ENCODE data around the gene TAF1C. TPM values are rescaled to one million over a fixed set of nuclear protein-coding genes. Genes with fewer than 3 reads are reported as not detected.

Gene TAF1C
- total and polyA plus RNA-seq, 9 donors: 14.1 to 89.0 (median 58.4) TPM

- 56 to 62% (median 61%) methylated on average over 15 to 16 of the region's 16 CpGs for WGBS, 3 donors
- H3K27ac ChIP-seq: no peak overlapping the region
- H3K4me1 ChIP-seq (ENCODE audit: insufficient read depth): no peaks in the 10 kb centered on the region
Observed at GRCh38 chr16:84196727-84197394, 10.0 kb upstream of the TAF1C start.

GRCh38 chr16:84196101-84196500 lies 9.2 kb upstream of the TAF1C start:
- TF ChIP-seq, protein P1, sequence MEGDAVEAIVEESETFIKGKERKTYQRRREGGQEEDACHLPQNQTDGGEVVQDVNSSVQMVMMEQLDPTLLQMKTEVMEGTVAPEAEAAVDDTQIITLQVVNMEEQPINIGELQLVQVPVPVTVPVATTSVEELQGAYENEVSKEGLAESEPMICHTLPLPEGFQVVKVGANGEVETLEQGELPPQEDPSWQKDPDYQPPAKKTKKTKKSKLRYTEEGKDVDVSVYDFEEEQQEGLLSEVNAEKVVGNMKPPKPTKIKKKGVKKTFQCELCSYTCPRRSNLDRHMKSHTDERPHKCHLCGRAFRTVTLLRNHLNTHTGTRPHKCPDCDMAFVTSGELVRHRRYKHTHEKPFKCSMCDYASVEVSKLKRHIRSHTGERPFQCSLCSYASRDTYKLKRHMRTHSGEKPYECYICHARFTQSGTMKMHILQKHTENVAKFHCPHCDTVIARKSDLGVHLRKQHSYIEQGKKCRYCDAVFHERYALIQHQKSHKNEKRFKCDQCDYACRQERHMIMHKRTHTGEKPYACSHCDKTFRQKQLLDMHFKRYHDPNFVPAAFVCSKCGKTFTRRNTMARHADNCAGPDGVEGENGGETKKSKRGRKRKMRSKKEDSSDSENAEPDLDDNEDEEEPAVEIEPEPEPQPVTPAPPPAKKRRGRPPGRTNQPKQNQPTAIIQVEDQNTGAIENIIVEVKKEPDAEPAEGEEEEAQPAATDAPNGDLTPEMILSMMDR (IDR thresholded peaks at IDR 0.05): no peak
- TF ChIP-seq EP300 (IDR thresholded peaks at IDR 0.05): no peak
- no peak for TF ChIP-seq POLR2A (IDR thresholded peaks at IDR 0.05)
- intact Hi-C loops (cut with DNase I): no loop called here
- Histone ChIP-seq H3K4me1 (ENCODE audit: insufficient read depth) (no peaks in the 10 kb centered on the region), H3K4me3 (no peak overlapping the region), H3K27me3 (no peaks in the 10 kb centered on the region), H3K36me3 (no peaks in the 10 kb centered on the region), H3K27ac (no peak overlapping the region), H3K9me3 (no peaks in the 10 kb centered on the region)
- WGBS, 3 donors: 93% methylated on average over 16 of the region's 16 CpGs
- DNase-seq: no peak

More at GRCh38 chr16:84196727-84197394, 10.0 kb upstream of the TAF1C start:
- TF ChIP-seq, protein P1 (IDR thresholded peaks at IDR 0.05): no peak
- no peak for TF ChIP-seq EP300 (IDR thresholded peaks at IDR 0.05)
- no peak for TF ChIP-seq POLR2A (IDR thresholded peaks at IDR 0.05)
- intact Hi-C loops (cut with DNase I): no loop called here
- Histone ChIP-seq H3K36me3 (no peaks in the 10 kb centered on the region), H3K9me3 (no peaks in the 10 kb centered on the region), H3K4me3 (no peak overlapping the region), H3K27me3 (no peaks in the 10 kb centered on the region)
- no peak for DNase-seq

GRCh38 chr16:84195201-84196093 lies 8.6 kb upstream of the TAF1C start:
- no peak for DNase-seq
- 81 to 89% (median 88%) methylated on average over 35 to 38 of the region's 38 CpGs for WGBS, 3 donors
- intact Hi-C loops (cut with DNase I): no loop called here
- Histone ChIP-seq H3K4me1 (ENCODE audit: insufficient read depth) (no peaks in the 10 kb centered on the region), H3K9me3 (no peaks in the 10 kb centered on the region), H3K27me3 (no peaks in the 10 kb centered on the region), H3K36me3 (no peaks in the 10 kb centered on the region), H3K4me3 (no peak overlapping the region), H3K27ac (no peak overlapping the region)
- TF ChIP-seq, protein P1 (IDR thresholded peaks at IDR 0.05): no peak
- TF ChIP-seq POLR2A (IDR thresholded peaks at IDR 0.05): no peak
- TF ChIP-seq EP300 (IDR thresholded peaks at IDR 0.05): no peak

GRCh38 chr16:84194470-84195200 lies 7.8 kb upstream of the TAF1C start:
- Histone ChIP-seq H3K27me3 (no peaks in the 10 kb centered on the region), H3K4me3 (no peak overlapping the region), H3K9me3 (no peaks in the 10 kb centered on the region), H3K36me3 (no peaks in the 10 kb centered on the region), H3K27ac (no peak overlapping the region), H3K4me1 (ENCODE audit: insufficient read depth) (no peaks in the 10 kb centered on the region)
- intact Hi-C loops (cut with DNase I): no loop called here
- no peak for DNase-seq
- 76 to 87% (median 81%) methylated on average over 31 to 34 of the region's 34 CpGs for WGBS, 3 donors
- TF ChIP-seq, protein P1 (IDR thresholded peaks at IDR 0.05): no peak
- TF ChIP-seq POLR2A (IDR thresholded peaks at IDR 0.05): no peak
- no peak for TF ChIP-seq EP300 (IDR thresholded peaks at IDR 0.05)
